ENCODE measurements around the gene LRP6.

LRP6 gene

DNA sequence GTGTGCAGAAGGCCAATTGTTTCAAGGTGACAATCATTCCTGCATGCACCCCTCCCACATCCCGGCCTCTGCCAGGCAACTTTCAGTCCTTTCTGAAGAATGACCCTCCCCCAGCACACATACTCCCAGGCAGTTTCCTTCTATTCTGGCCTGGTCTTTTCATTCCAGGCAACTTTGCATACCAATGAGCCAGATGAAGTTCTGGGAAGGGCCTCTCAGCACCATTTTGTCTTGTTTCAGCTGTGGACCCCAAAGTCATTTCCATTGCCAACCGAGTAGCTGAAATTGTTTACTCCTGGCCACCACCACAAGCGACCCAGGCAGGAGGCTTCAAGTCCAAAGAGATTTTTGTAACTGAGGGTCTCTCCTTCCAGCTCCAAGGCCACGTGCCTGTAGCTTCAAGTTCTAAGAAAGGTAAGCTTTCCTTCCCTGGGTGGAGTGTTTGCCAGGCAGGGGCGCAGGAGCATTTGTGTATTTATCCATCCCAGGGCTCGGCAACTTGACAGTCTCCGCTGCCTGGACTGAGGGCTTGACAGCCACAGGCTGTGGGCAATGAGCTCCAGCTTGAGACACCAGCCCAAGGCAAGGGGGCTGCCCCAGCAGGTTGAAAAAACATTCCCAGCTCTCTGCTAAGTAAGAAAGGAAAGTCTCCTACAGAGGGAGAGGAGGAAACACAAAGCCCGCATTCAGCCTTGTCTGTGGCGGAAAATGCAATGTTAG, 179.7 kb downstream of the LRP6 start:
- Histone ChIP-seq H3K9me3 (ENCODE audit: insufficient read depth, low read depth, low read length) (no peaks in the 10 kb centered on the region), H3F3A (ENCODE audit: low read depth) (no peaks in the 10 kb centered on the region), H3K9me2 (replicated peaks; ENCODE audit: low read depth, low read length) (no peaks in the 10 kb centered on the region), H3K4me2 (ENCODE audit: low read depth, low read length, poor library complexity, severe bottlenecking) (no peak overlapping the region), H3K4me3 (ENCODE audit: low read length, poor library complexity, severe bottlenecking) (no peak overlapping the region), H4K20me1 (ENCODE audit: insufficient read depth, low read length, poor library complexity, severe bottlenecking) (no peaks in the 10 kb centered on the region), H3K36me3 (ENCODE audit: insufficient read depth, low read length) (no peaks in the 10 kb centered on the region), H3K27me3 (ENCODE audit: insufficient read depth, low read length, poor library complexity, severe bottlenecking) (no peaks in the 10 kb centered on the region), H2AFZ (ENCODE audit: low read length) (no peak overlapping the region), H3K79me2 (ENCODE audit: insufficient read depth, low read length) (no peaks in the 10 kb centered on the region), H3K4me1 (ENCODE audit: insufficient read depth, low read length, poor library complexity, severe bottlenecking) (no peaks in the 10 kb centered on the region), H3K9ac (ENCODE audit: low read depth, low read length, poor library complexity, severe bottlenecking) (no peak overlapping the region)
- TF ChIP-seq, protein P1, sequence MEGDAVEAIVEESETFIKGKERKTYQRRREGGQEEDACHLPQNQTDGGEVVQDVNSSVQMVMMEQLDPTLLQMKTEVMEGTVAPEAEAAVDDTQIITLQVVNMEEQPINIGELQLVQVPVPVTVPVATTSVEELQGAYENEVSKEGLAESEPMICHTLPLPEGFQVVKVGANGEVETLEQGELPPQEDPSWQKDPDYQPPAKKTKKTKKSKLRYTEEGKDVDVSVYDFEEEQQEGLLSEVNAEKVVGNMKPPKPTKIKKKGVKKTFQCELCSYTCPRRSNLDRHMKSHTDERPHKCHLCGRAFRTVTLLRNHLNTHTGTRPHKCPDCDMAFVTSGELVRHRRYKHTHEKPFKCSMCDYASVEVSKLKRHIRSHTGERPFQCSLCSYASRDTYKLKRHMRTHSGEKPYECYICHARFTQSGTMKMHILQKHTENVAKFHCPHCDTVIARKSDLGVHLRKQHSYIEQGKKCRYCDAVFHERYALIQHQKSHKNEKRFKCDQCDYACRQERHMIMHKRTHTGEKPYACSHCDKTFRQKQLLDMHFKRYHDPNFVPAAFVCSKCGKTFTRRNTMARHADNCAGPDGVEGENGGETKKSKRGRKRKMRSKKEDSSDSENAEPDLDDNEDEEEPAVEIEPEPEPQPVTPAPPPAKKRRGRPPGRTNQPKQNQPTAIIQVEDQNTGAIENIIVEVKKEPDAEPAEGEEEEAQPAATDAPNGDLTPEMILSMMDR (conservative IDR thresholded peaks at IDR 0.05; ENCODE audit: low read length): no peak
- TF ChIP-seq EZH2phosphoT487 (IDR thresholded peaks at IDR 0.05; ENCODE audit: borderline replicate concordance): no peak

DNA sequence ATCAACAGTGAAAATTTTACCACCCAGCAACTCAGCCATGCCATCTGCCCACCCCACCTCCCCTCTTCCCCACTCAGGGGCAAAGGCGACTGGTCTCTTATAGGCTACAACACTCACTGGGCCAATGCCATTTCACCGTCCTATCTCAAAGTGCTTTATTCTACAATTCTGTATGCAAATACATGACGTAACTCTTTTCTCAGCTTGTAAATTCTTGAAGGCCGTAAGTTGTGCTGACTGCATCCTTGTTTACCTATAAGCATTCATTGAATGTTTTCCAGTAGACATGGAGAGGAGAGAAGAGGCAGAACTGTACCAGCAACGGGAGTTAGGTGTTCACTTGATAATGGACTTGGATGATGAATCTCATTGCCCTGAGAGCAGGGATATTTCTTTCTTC, 180.5 kb downstream of the LRP6 start:
- Histone ChIP-seq H3F3A (ENCODE audit: low read depth) (no peaks in the 10 kb centered on the region), H2AFZ (ENCODE audit: low read length) (no peak overlapping the region), H3K4me1 (ENCODE audit: insufficient read depth, low read length, poor library complexity, severe bottlenecking) (no peaks in the 10 kb centered on the region), H3K9me2 (replicated peaks; ENCODE audit: low read depth, low read length) (no peaks in the 10 kb centered on the region), H4K20me1 (ENCODE audit: insufficient read depth, low read length, poor library complexity, severe bottlenecking) (no peaks in the 10 kb centered on the region), H3K4me3 (ENCODE audit: low read length, poor library complexity, severe bottlenecking) (no peak overlapping the region), H3K4me2 (ENCODE audit: low read depth, low read length, poor library complexity, severe bottlenecking) (no peak overlapping the region), H3K36me3 (ENCODE audit: insufficient read depth, low read length) (no peaks in the 10 kb centered on the region), H3K79me2 (ENCODE audit: insufficient read depth, low read length) (no peaks in the 10 kb centered on the region), H3K9me3 (ENCODE audit: insufficient read depth, low read depth, low read length) (no peaks in the 10 kb centered on the region), H3K9ac (ENCODE audit: low read depth, low read length, poor library complexity, severe bottlenecking) (no peak overlapping the region), H3K27me3 (ENCODE audit: insufficient read depth, low read length, poor library complexity, severe bottlenecking) (no peaks in the 10 kb centered on the region)
- TF ChIP-seq EZH2phosphoT487 (IDR thresholded peaks at IDR 0.05; ENCODE audit: borderline replicate concordance): no peak
- TF ChIP-seq, protein P1 (conservative IDR thresholded peaks at IDR 0.05; ENCODE audit: low read length): no peak

- Histone ChIP-seq H3K9me2 (replicated peaks; ENCODE audit: low read depth, low read length) (no peaks in the 10 kb centered on the region), H4K20me1 (ENCODE audit: insufficient read depth, low read length, poor library complexity, severe bottlenecking) (no peaks in the 10 kb centered on the region), H3K4me3 (ENCODE audit: low read length, poor library complexity, severe bottlenecking) (no peak overlapping the region), H3K9me3 (ENCODE audit: insufficient read depth, low read depth, low read length) (no peaks in the 10 kb centered on the region), H3K27me3 (ENCODE audit: insufficient read depth, low read length, poor library complexity, severe bottlenecking) (no peaks in the 10 kb centered on the region), H3K4me1 (ENCODE audit: insufficient read depth, low read length, poor library complexity, severe bottlenecking) (no peaks in the 10 kb centered on the region), H2AFZ (ENCODE audit: low read length) (no peak overlapping the region), H3K4me2 (ENCODE audit: low read depth, low read length, poor library complexity, severe bottlenecking) (no peak overlapping the region), H3K36me3 (ENCODE audit: insufficient read depth, low read length) (no peaks in the 10 kb centered on the region), H3K9ac (ENCODE audit: low read depth, low read length, poor library complexity, severe bottlenecking) (no peak overlapping the region), H3K79me2 (ENCODE audit: insufficient read depth, low read length) (no peaks in the 10 kb centered on the region), H3F3A (ENCODE audit: low read depth) (no peaks in the 10 kb centered on the region)
- no peak for TF ChIP-seq EZH2phosphoT487 (IDR thresholded peaks at IDR 0.05; ENCODE audit: borderline replicate concordance)
- TF ChIP-seq, protein P1 (conservative IDR thresholded peaks at IDR 0.05; ENCODE audit: low read length): no peak
Observed at GRCh38 chr12:12083688-12084087, 183.2 kb downstream of the LRP6 start.

Data from Loucy (cell line).